SIG-M5 (cell line): Measurements from ENCODE around the gene AP1B1.

Experiments
- DNase-seq: peaks from one replicate; lab custom pipeline; 2025; lab: John Stamatoyannopoulos, UW

Gene AP1B1

GRCh38 chr22:29313126-29313575 lies 75.2 kb downstream of the AP1B1 start:
- no peak for DNase-seq

GRCh38 chr22:29312218-29313125 lies 75.9 kb downstream of the AP1B1 start:
- DNase-seq = no peak

GRCh38 chr22:29311464-29312217 lies 76.7 kb downstream of the AP1B1 start:
- DNase-seq = no peak

GRCh38 chr22:29310863-29311339 lies 77.5 kb downstream of the AP1B1 start:
- no peak for DNase-seq

- DNase-seq = no peak
Observed at GRCh38 chr22:29310065-29310862, 78.1 kb downstream of the AP1B1 start.

- no peak for DNase-seq
Observed at GRCh38 chr22:29309332-29310064, 78.9 kb downstream of the AP1B1 start.

GRCh38 chr22:29308791-29309262 lies 79.5 kb downstream of the AP1B1 start:
- no peak for DNase-seq

- no peak for DNase-seq
Observed at GRCh38 chr22:29308148-29308790, 80.1 kb downstream of the AP1B1 start.

GRCh38 chr22:29307596-29308147 lies 80.7 kb downstream of the AP1B1 start:
- DNase-seq = no peak

GRCh38 chr22:29306835-29307595 lies 81.4 kb downstream of the AP1B1 start:
- DNase-seq = no peak

- no peak for DNase-seq
Observed at GRCh38 chr22:29306175-29306834, 82.1 kb downstream of the AP1B1 start, which contains the start of gene GAS2L1. TSS of gene GAS2L1 (plus strand) at chr22:29306650. CDS start at chr22:29308106, 1,456 bp downstream.

GRCh38 chr22:29305836-29306174 lies 82.6 kb downstream of the AP1B1 start:
- DNase-seq = no peak

GRCh38 chr22:29302681-29303465 lies 85.5 kb downstream of the AP1B1 start:
- no peak for DNase-seq

GRCh38 chr22:29302402-29302680 lies 86.0 kb downstream of the AP1B1 start:
- DNase-seq = no peak

- DNase-seq = no peak
Observed at GRCh38 chr22:29301716-29302401, 86.5 kb downstream of the AP1B1 start.

GRCh38 chr22:29300807-29301601 lies 87.4 kb downstream of the AP1B1 start:
- DNase-seq = no peak

GRCh38 chr22:29300467-29300806 lies 87.9 kb downstream of the AP1B1 start:
- no peak for DNase-seq
